ENCODE measurements around the gene BRME1. TPM values are rescaled to one million over a fixed set of nuclear protein-coding genes. Genes with fewer than 3 reads are reported as not detected.

BRME1 gene
- total and polyA plus RNA-seq, 2 donors from 2014 or later = 1.5 to 1.8 TPM

- DNase-seq (peak in 2 of 5 donors; percentile 60 to 64), FAIRE-seq (no peak)
- no peaks in the 10 kb centered on the region for H3K36me3 ChIP-seq (ENCODE audit: control insufficient read depth in 2 of 3, insufficient read depth in 3 of 3, low read length in 3 of 3)
- no peak overlapping the region for H3K4me3 ChIP-seq (ENCODE audit: low read length in 3 of 3)
- H3K27me3 ChIP-seq (ENCODE audit: control insufficient read depth, insufficient read depth, low read length) = no peaks in the 10 kb centered on the region
- no peak overlapping the region for H3K27ac ChIP-seq (ENCODE audit: low read depth in 2 of 2, low read length in 2 of 2)
- peaks cover 0 to 18% (median 7%) of the 10 kb centered on the region in 3 donors for H3K4me1 ChIP-seq (ENCODE audit: control insufficient read depth in 2 of 3, insufficient read depth in 2 of 3, low read depth in 1 of 3, low read length in 3 of 3)
- no peak overlapping the region for H3K9ac ChIP-seq (ENCODE audit: low read length in 3 of 3)
- TF ChIP-seq, protein P1, sequence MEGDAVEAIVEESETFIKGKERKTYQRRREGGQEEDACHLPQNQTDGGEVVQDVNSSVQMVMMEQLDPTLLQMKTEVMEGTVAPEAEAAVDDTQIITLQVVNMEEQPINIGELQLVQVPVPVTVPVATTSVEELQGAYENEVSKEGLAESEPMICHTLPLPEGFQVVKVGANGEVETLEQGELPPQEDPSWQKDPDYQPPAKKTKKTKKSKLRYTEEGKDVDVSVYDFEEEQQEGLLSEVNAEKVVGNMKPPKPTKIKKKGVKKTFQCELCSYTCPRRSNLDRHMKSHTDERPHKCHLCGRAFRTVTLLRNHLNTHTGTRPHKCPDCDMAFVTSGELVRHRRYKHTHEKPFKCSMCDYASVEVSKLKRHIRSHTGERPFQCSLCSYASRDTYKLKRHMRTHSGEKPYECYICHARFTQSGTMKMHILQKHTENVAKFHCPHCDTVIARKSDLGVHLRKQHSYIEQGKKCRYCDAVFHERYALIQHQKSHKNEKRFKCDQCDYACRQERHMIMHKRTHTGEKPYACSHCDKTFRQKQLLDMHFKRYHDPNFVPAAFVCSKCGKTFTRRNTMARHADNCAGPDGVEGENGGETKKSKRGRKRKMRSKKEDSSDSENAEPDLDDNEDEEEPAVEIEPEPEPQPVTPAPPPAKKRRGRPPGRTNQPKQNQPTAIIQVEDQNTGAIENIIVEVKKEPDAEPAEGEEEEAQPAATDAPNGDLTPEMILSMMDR (IDR thresholded peaks at IDR 0.05; ENCODE audit: borderline replicate concordance, extremely low read depth, insufficient read depth) = no peak
- intact Hi-C loops (cut with DNase I) = loop anchor here (10.0 kb wide), 2 partner anchors 89 to 259 kb away; partner anchors contain the start of gene C19orf53
- H3K9me3 ChIP-seq (ENCODE audit: control insufficient read depth in 2 of 3, insufficient read depth in 1 of 3, low read length in 3 of 3) = no peaks in the 10 kb centered on the region
Measured at GRCh38 chr19:13864046-13864666, 41.8 kb downstream of the BRME1 start.

DNA sequence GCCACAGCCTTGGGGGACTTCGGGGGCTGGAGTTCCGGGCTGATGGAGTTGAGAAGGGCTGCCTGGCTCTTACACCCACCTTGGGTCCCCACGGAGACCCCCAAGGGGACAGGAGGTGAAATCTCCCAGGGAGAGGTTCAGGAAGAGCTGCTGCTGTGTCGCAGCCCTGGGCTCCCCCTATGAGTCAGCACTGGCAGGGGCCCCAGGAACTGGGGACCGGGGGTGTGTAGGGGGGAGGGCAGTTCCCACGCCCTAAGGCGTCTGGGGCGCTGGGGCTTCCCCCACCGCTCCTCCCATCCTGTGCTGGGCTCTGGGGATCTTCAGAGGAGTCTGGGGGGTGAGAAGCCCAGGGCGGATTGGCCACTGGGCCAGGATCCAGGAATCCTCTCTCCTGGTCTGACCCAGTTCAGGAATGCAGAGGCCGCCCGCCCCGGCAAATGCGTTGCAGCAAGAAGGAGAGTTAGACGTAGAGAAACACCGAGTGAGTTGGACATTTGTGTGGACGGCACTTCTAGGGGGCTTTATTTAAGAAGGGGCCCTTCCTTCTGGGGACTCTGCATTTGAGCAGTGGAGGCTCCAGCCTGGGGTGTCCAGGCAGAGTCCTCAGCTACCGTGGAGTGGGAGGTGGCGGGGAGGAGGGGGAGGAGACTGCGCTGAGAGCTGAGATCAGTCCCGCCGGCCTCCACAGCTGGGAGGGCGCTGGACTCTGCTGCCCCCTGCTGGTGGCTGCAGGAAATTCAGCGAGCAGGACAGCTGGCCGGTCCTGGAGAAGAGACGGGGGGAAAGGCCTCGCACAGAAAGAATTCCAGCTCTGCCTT lies 44.0 kb downstream of the BRME1 start:
- DNase-seq (peak; percentile 95 to 97 (median 97)), FAIRE-seq (no peak)
- no peaks in the 10 kb centered on the region for H3K9me3 ChIP-seq (ENCODE audit: control insufficient read depth in 2 of 3, insufficient read depth in 1 of 3, low read length in 3 of 3)
- H3K27ac ChIP-seq (ENCODE audit: low read depth in 2 of 2, low read length in 2 of 2) = peak overlapping the region; percentile 80 to 94
- intact Hi-C loops (cut with DNase I) = loop anchor here (10.0 kb wide), 2 partner anchors 87 to 257 kb away; partner anchors contain the start of gene C19orf53
- peak overlapping the region in 2 of 3 donors; percentile 73 to 86 for H3K9ac ChIP-seq (ENCODE audit: low read length in 3 of 3)
- no peaks in the 10 kb centered on the region for H3K36me3 ChIP-seq (ENCODE audit: control insufficient read depth in 2 of 3, insufficient read depth in 3 of 3, low read length in 3 of 3)
- peaks cover 0 to 18% (median 7%) of the 10 kb centered on the region in 3 donors for H3K4me1 ChIP-seq (ENCODE audit: control insufficient read depth in 2 of 3, insufficient read depth in 2 of 3, low read depth in 1 of 3, low read length in 3 of 3)
- H3K4me3 ChIP-seq (ENCODE audit: low read length in 3 of 3) = peak overlapping the region; percentile 48 to 65 (median 60)
- TF ChIP-seq, protein P1 (IDR thresholded peaks at IDR 0.05; ENCODE audit: borderline replicate concordance, extremely low read depth, insufficient read depth) = peak; percentile 100
- no peaks in the 10 kb centered on the region for H3K27me3 ChIP-seq (ENCODE audit: control insufficient read depth, insufficient read depth, low read length)

- intact Hi-C loops (cut with DNase I) = loop anchor here (10.0 kb wide), 2 partner anchors 87 to 257 kb away; partner anchors contain the start of gene C19orf53
- H3K4me3 ChIP-seq (ENCODE audit: low read length in 3 of 3) = peak overlapping the region in 1 of 3 donors; percentile 65
- peak overlapping the region; percentile 80 to 94 for H3K27ac ChIP-seq (ENCODE audit: low read depth in 2 of 2, low read length in 2 of 2)
- H3K27me3 ChIP-seq (ENCODE audit: control insufficient read depth, insufficient read depth, low read length) = no peaks in the 10 kb centered on the region
- DNase-seq (peak in 1 of 5 donors; percentile 69), FAIRE-seq (no peak)
- H3K4me1 ChIP-seq (ENCODE audit: control insufficient read depth in 2 of 3, insufficient read depth in 2 of 3, low read depth in 1 of 3, low read length in 3 of 3) = peaks cover 0 to 16% (median 7%) of the 10 kb centered on the region in 3 donors
- TF ChIP-seq, protein P1 (IDR thresholded peaks at IDR 0.05; ENCODE audit: borderline replicate concordance, extremely low read depth, insufficient read depth) = no peak
- no peaks in the 10 kb centered on the region for H3K36me3 ChIP-seq (ENCODE audit: control insufficient read depth in 2 of 3, insufficient read depth in 3 of 3, low read length in 3 of 3)
- H3K9ac ChIP-seq (ENCODE audit: low read length in 3 of 3) = peak overlapping the region in 2 of 3 donors; percentile 24 to 86
- no peaks in the 10 kb centered on the region for H3K9me3 ChIP-seq (ENCODE audit: control insufficient read depth in 2 of 3, insufficient read depth in 1 of 3, low read length in 3 of 3)
Measured at GRCh38 chr19:13861392-13861713, 44.6 kb downstream of the BRME1 start.
